ENCODE data around the gene SAXO1.
A peak's percentile ranks its signal among the peaks of the same experiment; 100 is the strongest.

The SAXO1 gene

DNA sequence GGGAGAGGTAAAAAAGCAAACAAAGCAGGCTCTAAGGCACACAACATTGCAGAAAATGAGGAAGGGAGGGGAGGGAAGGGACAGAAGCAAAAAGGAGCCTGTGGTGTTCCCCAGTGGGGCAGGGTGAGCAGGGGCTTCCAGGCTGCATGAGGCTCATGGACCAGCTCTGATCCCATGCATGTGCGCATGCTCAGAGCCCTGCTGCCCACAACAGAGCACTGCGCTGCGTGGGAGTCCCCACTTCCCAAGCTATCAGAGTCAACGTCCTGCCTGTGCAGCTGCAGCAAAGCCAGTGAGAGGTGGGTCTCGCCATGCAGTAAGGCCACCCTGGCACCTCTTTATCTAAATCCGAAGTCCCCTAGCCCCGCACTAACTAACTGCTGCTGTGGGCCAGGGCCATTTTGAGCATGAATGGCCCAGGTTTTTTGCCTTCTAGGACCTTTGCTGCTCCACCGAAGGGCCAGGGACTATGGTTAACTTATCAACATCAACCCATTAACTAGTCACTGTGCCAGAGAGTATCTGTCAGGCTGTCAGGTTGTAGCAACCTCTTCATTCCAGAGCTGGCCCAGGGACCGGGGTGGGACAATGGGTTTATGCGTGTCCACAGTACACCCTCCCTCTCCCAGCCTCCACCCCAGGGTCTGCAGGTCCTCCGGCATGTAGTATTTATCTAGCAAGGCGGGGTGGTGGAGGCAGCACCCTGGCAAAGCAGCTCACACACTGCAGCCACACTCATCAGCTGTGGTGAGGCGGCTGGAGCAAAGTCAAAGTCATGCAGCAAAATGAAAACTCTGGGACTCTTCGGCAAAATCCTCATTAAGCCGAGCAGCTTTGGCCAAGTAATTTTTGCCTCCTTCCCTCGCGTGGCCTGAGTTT lies 123.6 kb downstream of the SAXO1 start:
- DNase-seq = no peak

DNA sequence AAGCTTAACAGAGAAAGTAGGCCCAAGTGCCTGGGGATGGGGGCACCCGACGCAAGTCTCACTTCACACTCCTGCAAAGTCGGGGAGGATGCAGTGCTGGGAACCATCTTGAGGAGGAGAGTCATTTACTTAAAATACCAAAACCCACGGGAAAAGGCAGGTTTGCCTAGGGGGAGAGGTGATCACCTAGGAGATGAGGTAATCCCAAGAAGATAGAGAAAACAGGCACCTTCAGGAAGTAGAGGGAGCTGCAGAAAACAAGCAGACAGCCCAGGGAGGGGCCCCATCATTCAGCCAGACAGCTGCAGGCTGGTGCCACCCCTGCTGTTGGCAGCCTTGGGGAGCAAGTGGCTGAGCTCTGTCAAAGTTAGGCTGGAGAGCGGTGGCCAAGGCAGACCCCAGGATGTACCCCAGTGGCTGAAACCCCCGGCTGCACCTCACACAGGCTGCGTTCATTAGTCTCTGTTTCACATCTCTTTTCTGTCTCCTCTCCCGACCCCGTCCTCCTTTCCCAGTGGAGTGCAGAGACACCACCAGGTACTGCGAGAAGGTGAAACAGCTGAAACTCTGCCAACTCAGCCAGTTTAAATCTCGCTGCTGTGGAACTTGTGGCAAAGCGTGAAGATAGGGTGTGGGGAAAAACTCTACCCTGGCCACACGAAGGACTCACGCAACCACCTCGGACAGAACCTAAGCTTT lies 124.9 kb downstream of the SAXO1 start:
- no peak for DNase-seq

DNA sequence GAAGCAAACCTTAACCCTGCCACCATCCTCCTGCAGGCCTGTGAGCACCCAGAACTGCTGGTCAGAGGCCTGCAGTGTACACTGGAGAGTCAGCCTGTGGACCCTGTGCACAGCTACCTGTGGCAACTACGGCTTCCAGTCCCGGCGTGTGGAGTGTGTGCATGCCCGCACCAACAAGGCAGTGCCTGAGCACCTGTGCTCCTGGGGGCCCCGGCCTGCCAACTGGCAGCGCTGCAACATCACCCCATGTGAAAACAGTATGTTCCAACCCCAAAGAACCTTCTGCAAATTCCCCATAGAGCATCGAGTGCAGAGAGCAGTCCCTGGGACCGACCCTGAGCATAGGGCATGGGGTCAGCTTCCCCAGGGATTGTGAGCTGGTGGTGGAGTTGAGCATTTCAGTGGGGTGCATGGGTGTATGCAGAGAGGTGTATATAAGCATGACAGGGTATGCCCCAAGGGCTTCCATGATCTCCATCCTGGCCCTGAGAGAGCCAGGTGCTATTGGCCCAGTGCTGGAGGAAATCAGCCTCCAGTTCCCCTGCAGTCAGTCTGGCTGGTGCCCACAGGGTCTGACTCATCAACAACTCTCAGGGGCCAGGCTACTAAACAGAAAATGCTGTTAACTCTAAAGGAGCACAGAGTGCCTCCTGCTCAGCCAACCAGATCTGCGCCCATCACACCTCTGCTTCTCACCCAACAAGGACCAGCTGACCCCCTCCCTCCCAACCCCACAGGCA lies 126.2 kb downstream of the SAXO1 start:
- peak; percentile 51 for DNase-seq

DNA sequence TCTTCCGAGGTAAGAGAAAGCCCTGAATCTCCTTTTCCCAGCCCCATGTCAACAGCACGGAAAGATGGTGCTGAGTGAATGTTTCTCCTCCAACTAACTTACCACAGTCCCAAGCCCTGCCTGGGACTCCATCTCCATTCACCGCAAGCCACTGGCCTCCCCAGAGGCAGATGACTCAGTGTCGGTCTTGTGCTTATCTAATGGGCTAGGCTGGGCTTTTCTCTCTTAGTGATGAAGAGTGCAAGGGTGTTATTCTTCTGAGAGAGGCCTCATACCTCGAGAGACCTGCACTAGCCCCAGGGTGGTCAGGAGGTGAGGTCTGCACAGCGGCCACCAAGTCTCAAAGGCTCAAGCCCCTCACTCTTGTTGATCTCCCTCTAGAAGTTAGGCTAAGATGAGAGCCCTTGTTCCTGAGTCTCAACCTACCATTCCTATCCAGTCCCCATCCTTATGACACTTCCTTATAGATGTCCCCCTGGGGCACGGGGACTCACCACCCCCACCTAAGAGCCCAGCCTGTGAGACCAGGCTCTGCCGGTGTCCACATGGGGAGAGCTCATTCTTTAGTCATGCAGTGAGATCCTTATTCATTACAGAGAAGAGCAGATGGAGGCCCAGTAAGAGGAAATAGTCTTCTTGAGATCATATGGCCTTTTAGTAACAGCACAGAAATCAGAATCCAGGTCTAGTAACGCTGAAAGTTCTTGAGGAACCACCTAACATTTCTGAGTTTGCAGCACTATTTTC lies 127.0 kb downstream of the SAXO1 start:
- DNase-seq = no peak

DNA sequence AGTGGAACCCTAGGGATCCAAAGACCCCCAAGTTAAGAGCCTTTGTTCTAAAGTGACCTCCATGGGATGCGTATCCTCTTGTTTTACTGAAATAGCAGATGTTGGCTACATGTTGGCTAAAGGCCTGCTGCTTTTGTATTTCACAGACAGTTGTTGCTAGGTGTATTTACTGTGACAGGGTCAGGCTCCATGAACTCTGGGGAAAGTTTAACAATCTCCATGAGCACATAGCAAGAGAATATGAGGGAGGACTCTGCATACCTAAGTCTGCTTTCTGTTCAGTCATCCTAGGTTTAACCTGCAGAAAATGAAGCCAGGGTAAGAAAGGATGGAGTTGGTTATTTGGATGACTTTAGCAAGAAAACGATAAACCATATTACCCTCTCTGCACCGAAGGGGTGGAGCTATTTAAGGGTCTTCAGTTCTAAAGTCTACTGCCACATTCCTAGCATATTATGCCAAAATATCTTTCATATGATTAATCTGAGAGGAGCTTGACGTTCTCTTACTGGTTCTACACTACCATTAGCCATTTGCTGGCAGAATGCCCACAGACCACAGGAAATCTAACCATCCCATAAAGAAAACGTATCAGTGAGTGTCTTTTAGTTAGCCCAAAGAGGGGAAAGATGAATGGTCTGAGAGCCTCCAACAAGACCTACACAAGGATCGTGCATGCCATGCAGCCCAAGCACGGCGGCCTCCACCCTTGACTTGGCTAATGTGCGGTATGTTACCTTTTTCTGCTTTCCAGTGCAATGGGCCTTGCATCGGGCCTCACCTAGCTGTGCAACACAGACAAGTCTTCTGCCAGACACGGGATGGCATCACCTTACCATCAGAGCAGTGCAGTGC lies 127.8 kb downstream of the SAXO1 start:
- peak; percentile 85 for DNase-seq

DNA sequence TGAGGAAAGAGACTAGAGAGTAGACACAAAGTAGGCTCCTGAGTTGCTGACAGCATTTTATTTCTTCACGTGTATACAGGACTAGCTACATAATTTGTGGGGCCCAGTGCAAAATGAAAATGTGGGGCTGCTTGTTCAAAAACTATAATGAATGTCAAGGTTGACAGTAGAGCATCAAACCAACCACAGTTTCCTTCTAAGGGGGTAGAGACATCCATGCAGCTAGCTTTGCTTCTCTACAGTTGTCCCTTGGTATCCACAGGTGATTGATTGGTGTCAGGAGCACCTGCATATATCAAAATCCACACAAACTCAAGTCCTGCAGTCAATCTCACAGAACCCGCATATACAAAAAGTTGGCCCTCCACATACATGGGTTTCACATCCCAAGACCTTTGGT lies 129.6 kb downstream of the SAXO1 start:
- no peak for DNase-seq

DNA sequence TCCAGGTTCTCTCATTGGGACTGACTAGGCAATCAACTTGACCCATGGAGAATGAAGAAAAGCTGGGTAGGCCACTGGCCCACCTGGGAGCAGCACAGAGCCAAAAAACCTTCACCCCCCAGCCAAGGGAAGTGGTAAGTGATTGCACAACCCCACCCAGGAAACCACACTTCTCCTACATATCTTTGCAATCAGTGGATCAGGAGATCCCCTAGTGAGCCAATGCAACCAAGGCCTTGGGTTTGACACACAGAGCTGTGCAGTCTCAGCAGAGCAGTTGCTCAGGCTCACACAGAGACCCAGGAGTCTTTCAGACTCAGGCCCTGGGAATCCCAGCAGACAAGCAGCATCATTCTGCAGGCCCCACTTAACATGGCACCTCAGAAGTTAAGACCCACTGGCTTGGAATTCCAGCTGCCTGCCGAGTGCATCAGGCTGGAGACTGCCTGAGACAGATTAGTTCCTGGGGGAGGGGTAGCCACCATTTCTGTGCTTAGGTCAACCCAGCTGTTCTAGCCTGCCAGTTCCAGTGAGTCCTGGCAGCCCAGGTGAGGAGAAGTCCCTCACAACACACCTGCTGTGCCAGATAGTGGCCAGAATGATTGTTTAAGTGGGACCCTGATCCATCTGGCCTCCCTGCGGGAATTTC lies 136.4 kb downstream of the SAXO1 start:
- no peak for DNase-seq

DNA sequence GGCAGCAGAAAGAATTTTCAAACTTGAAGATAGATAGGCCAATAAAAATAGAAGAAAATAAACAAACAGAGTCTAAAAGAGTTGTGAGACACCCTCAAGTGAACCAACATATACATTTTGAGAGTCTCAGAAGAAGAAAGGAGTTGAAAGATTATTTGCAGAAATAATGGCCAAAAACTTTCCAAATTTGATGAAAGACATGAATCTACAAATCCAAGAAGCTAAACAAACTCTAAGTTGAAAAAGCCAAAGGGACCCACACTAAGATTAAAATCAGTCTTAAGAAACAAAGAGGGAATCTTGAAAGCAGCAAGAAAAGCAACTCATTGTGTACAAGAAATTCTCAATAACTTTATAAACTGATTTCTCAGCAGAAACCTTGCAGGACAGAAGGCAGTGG lies 137.0 kb downstream of the SAXO1 start:
- no peak for DNase-seq

DNA sequence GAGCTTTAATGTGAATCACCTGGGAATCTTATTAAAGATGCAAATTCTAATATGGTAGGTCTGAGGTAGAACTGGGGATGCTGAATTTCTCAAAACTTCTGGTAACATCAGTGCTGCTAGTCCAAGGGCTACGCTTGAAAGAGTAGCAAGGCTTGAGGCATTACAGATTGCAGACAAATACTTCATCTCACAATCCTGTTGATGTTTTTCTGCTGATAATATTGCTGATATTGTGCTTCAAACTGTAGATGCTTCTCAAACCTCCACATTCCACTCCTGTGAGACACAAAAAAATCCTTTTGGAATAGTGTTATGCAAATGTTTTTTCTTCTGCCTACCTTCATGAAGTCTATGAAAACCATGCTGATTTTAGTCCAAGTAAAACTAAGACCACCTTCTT lies 139.5 kb downstream of the SAXO1 start:
- no peak for DNase-seq

DNA sequence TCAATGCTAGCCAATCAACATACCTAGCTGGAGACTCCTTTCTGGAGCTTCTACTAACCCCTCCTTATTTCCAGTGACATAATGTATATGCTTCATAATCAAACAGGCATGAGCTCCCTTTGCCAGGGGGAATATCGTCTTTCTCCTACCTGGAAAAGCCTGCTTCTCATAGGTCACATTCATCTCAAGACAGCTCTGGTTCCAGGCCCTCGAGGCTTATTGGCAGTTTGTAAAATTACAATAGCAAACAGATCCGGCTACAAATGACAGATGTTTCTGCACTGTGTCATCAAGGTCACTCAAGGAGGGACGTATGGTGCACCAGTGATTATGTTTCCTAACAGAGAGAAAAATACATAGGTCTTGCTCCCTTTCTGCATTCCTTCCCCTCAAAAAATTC lies 140.0 kb downstream of the SAXO1 start:
- DNase-seq = no peak

DNA sequence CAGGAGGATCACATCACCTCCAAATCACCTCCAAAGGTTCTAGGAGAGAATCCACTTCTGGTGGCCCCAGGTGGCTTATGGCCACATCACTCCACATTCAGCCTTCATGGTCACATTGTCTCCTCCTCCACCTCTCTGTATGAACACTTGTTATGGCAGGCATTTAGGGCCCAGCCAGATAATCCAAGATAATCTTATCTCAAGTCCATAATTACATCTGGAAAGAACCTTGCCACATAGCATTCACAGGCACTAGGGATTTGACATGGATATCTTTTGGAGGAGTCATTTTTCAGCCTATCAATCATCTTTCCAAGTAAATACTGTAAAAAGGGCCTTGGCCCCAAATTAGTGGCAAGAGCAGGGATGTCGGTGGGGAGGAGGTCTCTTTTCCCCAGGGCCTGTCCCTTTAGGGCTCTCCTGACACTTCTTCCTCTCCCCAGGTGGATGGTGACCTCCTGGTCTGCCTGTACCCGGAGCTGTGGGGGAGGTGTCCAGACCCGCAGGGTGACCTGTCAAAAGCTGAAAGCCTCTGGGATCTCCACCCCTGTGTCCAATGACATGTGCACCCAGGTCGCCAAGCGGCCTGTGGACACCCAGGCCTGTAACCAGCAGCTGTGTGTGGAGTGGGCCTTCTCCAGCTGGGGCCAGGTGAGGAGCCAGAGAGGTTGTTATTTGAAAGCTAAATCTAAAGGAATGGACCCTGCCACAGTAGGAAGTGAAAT lies 140.9 kb downstream of the SAXO1 start:
- DNase-seq = no peak

DNA sequence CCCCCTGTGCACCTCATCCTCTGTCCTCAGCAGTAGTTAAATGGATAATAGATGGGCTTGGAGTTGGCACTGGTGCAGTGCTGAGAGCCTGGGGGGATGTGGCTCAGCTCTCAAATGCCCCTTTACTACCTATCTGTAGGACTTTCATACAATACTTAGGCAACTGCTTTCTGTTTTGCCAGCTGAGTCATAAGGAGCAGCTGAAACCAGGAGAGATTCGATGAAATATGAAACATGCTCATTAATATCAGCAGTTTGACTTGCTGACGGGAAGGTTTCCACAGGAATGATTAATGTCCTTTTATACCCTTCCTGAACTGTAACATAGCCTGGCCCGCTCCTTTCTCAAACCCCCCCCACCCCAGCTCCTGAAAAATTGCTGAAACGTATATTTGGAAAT lies 142.6 kb downstream of the SAXO1 start:
- peak; percentile 79 for DNase-seq

DNA sequence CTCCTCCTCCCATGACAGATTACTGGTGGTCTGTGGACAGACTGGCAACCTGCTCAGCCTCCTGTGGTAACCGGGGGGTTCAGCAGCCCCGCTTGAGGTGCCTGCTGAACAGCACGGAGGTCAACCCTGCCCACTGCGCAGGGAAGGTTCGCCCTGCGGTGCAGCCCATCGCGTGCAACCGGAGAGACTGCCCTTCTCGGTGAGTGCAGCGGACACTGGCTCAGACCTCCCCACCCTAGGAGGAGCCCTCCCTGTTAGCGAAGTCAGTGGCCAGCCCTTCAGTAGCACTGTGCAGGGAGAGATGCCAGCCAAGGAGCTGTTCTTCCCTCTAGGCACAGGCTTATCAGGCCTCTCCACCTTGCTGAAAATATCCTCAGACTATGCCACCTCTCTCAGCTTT lies 143.5 kb downstream of the SAXO1 start:
- DNase-seq = no peak

DNA sequence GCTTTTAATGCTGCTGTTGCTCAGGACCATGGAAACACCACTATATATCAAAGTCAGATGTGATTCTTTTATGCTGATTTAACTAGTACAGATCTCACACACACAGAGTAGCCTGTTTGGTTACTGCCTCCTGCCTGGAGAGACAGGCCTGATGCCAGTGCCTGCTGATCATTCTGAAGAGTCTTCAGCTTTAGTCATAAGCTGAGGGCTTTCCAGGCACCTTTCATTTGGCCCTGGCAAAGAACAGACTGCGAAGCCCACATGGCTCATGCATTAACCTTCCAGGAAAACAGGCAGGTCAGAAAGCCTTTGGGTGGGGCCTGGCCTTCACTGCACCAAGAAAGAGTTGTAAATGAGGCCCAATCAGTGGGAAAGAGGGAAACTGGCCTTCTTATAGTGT lies 144.7 kb downstream of the SAXO1 start:
- DNase-seq = no peak

DNA sequence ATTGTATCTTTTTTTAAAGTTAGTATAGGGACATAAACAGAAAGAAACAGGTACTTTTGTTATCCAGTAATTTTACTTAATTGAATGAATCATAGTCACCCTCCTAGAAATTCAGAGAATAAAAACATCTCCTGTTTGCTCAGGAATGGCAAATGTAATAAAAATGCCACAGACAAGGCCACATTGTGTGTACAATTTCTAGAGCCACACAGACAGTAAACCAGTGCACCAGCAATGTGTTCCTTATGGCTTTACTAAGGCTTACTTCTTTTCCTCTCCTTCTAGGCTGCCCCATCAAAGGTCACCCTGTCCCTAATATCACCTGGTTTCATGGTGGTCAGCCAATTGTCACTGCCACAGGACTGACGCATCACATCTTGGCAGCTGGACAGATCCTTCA lies 145.5 kb downstream of the SAXO1 start:
- DNase-seq = no peak

DNA sequence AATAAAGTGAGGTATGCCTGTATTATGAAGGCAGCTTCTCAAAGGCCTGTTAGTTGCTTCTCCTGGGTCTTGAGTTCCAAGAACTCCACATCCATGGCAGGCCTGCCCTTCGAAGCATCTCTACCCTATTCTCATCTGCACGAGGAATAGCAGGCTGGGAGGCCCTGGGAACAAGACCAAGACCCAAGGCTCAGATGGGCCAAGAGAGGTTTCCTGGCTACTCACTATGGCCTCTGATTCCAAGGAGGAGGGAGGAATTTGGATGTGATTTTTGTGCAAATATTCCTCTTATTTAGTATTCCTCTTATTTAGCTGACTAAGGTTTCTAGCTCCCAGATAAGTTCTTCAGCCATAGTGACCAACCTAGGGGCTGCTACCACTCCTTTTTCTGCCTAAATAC lies 151.3 kb downstream of the SAXO1 start:
- DNase-seq = no peak

DNA sequence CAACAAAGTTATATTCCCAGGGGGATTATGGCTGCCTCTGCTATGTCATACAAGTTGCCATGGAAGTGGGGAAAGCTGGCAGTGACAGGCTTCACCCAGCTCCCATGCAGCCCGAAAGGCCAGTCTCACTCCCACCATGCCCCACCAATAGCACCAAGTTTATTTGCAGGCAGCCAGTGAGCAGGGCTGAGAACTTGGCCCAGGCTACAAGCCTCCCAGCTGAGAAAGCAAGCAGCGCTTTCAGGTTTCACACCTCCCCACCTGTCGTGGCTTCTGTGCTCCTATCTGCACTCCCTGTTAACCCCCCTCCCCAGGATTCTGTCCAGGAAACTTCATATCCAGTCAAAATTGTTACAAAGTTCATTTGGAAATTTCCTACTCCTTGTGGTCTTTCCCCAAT lies 155.0 kb downstream of the SAXO1 start:
- no peak for DNase-seq

Measured in fibroblast of skin of abdomen (primary cell).